Measurements from ENCODE around the gene XIRP1. TPM values are rescaled to one million over a fixed set of nuclear protein-coding genes. Genes with fewer than 3 reads are reported as not detected.

The XIRP1 gene
- total and polyA plus RNA-seq, 2 donors (not counting 1 experiment from before 2014, with no cell fraction given) = 0.05 TPM; not detected in 1

GRCh38 chr3:39184081-39184967, 8.1 kb downstream of the XIRP1 start:
- Histone ChIP-seq H3K4me1 (ENCODE audit: control insufficient read depth, extremely low read depth, insufficient read depth, low read length) (peaks cover 5% of the 10 kb centered on the region), H3K9ac (ENCODE audit: insufficient read depth, low read length) (no peak overlapping the region), H3K36me3 (ENCODE audit: control insufficient read depth, insufficient read depth, low read length) (no peaks in the 10 kb centered on the region), H3K79me2 (ENCODE audit: control insufficient read depth, insufficient read depth, low read length) (no peaks in the 10 kb centered on the region), H2AFZ (ENCODE audit: low read length) (no peak overlapping the region), H3K27ac (ENCODE audit: insufficient read depth, low read length) (no peak overlapping the region), H3K27me3 (ENCODE audit: control insufficient read depth, insufficient read depth, low read length) (no peaks in the 10 kb centered on the region), H3K4me2 (ENCODE audit: extremely low read depth, insufficient read depth, low read length) (no peak overlapping the region), H3K4me3 (replicated peaks in 1 of 4; ENCODE audit: control extremely low read depth in 1 of 4, insufficient read depth in 1 of 4, low read depth in 3 of 4, low read length in 4 of 4) (no peak overlapping the region), H3K9me3 (ENCODE audit: control insufficient read depth, insufficient read depth, low read depth, low read length) (no peaks in the 10 kb centered on the region), H4K20me1 (ENCODE audit: control insufficient read depth, extremely low read depth, insufficient read depth, low read length) (no peaks in the 10 kb centered on the region)
- DNase-seq (ENCODE audit: low read depth in 2 of 2) = no peak
- TF ChIP-seq EZH2 (IDR thresholded peaks at IDR 0.05; ENCODE audit: low read length, missing control alignments) (no peak), CTCF (conservative IDR thresholded peaks at IDR 0.05 in 1 of 2, IDR thresholded peaks at IDR 0.05 in 1 of 2; ENCODE audit: low read depth in 1 of 2, low read length in 2 of 2) (no peak)

GRCh38 chr3:39183211-39184080, 8.9 kb downstream of the XIRP1 start:
- no peak overlapping the region for H3K27ac ChIP-seq (ENCODE audit: insufficient read depth, low read length)
- H3K4me1 ChIP-seq (ENCODE audit: control insufficient read depth, extremely low read depth, insufficient read depth, low read length) = peaks cover 12% of the 10 kb centered on the region
- H3K4me3 ChIP-seq (replicated peaks in 1 of 4; ENCODE audit: control extremely low read depth in 1 of 4, insufficient read depth in 1 of 4, low read depth in 3 of 4, low read length in 4 of 4) = no peak overlapping the region
- H3K36me3 ChIP-seq (ENCODE audit: control insufficient read depth, insufficient read depth, low read length) = no peaks in the 10 kb centered on the region
- no peak for DNase-seq (ENCODE audit: low read depth in 2 of 2)
- no peaks in the 10 kb centered on the region for H3K27me3 ChIP-seq (ENCODE audit: control insufficient read depth, insufficient read depth, low read length)
- H3K4me2 ChIP-seq (ENCODE audit: extremely low read depth, insufficient read depth, low read length) = no peak overlapping the region
- no peak overlapping the region for H3K9ac ChIP-seq (ENCODE audit: insufficient read depth, low read length)
- TF ChIP-seq CTCF (conservative IDR thresholded peaks at IDR 0.05 in 1 of 2, IDR thresholded peaks at IDR 0.05 in 1 of 2; ENCODE audit: low read depth in 1 of 2, low read length in 2 of 2) (no peak), EZH2 (IDR thresholded peaks at IDR 0.05; ENCODE audit: low read length, missing control alignments) (no peak)
- H3K9me3 ChIP-seq (ENCODE audit: control insufficient read depth, insufficient read depth, low read depth, low read length) = no peaks in the 10 kb centered on the region
- no peaks in the 10 kb centered on the region for H4K20me1 ChIP-seq (ENCODE audit: control insufficient read depth, extremely low read depth, insufficient read depth, low read length)
- no peaks in the 10 kb centered on the region for H3K79me2 ChIP-seq (ENCODE audit: control insufficient read depth, insufficient read depth, low read length)
- no peak overlapping the region for H2AFZ ChIP-seq (ENCODE audit: low read length)

All from fibroblast of lung (primary cell).